Skin epidermis (tissue), 12 donors: ENCODE data around the gene RNF41.
"Not testable (repeated sequence)": the region's sequence is repeated elsewhere in the genome, so short reads cannot be mapped to it uniquely, and the experiment has no call there.

ENCODE experiments used
- H3K27ac ChIP-seq, 21 experiments: fragments of 200-600 bp; sonication (generic) in 11 of 21; one replicate each; pipeline ENCODE4 v1.5.0; 2020; ENCODE audit warnings: mild to moderate bottlenecking in 3 of 21, inconsistent platforms in 2 of 21, moderate library complexity in 2 of 21
- H3K4me3 ChIP-seq, 7 experiments: fragments of 200-600 bp; sonication (generic) in 2 of 7; one replicate each; pipeline ENCODE4 v1.5.0; 2020; ENCODE audit warnings: inconsistent platforms in 2 of 7, mild to moderate bottlenecking in 2 of 7, moderate library complexity in 1 of 7

RNF41 gene

GRCh38 chr12:56220611-56221231 lies 1.0 kb downstream of the RNF41 start:
- peak overlapping the region; percentile 37 to 98 (median 94) for H3K27ac ChIP-seq

GRCh38 chr12:56219840-56220239 lies 1.9 kb downstream of the RNF41 start:
- Histone ChIP-seq H3K4me3 (no peak overlapping the region), H3K27ac (peak overlapping the region in 4 of 21 experiments; percentile 10 to 94 (median 92))

More at GRCh38 chr12:56220611-56221231, 1.0 kb downstream of the RNF41 start:
- H3K4me3 ChIP-seq, result peak overlapping the region; percentile 61 to 91 (median 78)

DNA sequence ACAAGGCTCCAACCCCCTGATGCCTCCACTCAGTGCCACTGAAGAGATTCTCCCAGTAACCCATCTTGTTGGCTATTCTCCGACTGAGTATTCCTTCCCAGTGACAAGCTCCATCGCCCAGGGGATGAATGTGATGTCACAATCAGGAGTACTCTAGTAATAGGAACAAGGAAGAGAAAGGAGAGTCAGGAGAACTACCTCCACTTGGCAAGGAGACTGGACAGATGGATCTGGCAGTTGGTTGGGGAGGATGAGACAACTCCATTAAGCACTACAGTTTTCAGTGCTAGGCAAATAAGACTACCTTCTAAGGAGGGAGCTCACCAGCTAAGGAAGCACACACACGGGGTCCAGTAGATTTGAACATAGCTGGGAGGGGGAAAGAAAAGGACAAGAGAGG lies 5.3 kb downstream of the RNF41 start:
- no peak overlapping the region for H3K4me3 ChIP-seq
- no peak overlapping the region for H3K27ac ChIP-seq

- Histone ChIP-seq H3K4me3 (no peak overlapping the region), H3K27ac (no peak overlapping the region)
These were observed 7.8 kb downstream of the RNF41 start for GRCh38 chr12:56213878-56214277.

GRCh38 chr12:56212361-56212760 lies 9.4 kb downstream of the RNF41 start:
- no peak overlapping the region for H3K4me3 ChIP-seq
- no peak overlapping the region for H3K27ac ChIP-seq

DNA sequence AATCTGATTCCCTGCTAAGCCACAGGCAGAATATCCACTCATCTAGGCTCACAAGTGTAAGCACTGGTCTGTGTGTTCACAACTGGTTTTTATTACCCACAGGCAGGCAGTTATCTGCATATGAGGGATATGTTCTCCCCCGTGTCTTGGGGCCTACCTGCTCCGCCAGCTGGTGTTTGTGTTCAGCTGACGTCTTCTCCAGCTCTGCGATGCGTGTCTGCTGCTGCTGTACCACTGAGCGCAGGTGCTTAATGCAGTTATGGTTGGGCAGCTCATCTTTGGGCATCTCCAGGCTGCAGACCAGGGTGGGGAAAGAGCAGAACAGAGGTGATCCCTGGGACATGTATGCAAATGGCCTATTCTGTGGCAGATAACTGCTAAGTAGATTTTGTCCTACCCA lies 13.7 kb downstream of the RNF41 start:
- peak overlapping the region in 1 of 21 experiments; percentile 0 for H3K27ac ChIP-seq

GRCh38 chr12:56206452-56207166 lies 15.1 kb downstream of the RNF41 start:
- H3K27ac ChIP-seq, result peak overlapping the region in 1 of 21 experiments; percentile 0
- H3K4me3 ChIP-seq, result no peak overlapping the region

More for the DNA sequence above, 13.7 kb downstream of the RNF41 start:
- no peak overlapping the region for H3K4me3 ChIP-seq

- Histone ChIP-seq H3K4me3 (no peak overlapping the region), H3K27ac (peak overlapping the region in 1 of 21 experiments; percentile 21)
These were observed 16.3 kb downstream of the RNF41 start for GRCh38 chr12:56205445-56205844.

GRCh38 chr12:56204275-56204674 lies 17.4 kb downstream of the RNF41 start:
- H3K27ac ChIP-seq, result no peak overlapping the region
- no peak overlapping the region for H3K4me3 ChIP-seq

DNA sequence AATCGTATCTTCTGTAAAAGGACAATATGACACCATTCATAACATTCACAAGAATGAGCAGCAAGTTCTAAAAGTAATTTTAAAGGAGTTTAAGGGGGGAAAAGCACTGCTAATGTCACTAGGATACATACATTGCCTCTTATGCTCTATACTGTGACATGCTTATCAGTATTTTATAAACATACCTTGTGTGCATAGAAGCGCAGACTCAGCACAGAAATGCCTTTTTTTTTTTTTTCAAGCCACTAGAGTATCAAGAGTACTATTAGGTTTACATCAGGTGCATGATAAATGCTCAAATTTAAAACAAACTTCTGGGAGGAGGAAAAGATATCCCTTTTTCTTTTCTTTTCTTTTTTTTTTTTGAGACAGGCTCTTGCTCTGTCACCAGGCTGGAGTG lies 18.9 kb downstream of the RNF41 start:
- H3K27ac ChIP-seq, result no peak overlapping the region
- H3K4me3 ChIP-seq, result no peak overlapping the region

DNA sequence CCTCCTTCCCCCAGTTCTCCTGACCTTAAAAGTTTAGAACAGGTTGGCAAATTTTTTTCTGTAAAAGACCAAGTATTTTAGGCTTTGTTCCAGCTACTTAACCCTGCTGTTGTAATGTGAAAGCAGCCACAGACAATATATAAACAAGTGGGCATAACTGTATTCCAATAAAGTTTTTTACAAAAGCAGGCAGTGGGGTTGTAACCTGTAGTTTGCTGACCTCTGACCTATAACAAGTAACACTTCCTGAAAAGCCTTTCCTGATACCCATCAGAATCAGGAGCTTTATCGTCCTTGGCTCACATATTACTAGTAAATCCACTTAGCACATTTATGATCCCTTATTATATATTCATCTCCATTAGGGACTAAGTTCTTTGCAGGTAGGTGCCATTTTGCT lies 19.4 kb downstream of the RNF41 start:
- Histone ChIP-seq H3K27ac (no peak overlapping the region), H3K4me3 (no peak overlapping the region)

GRCh38 chr12:56198836-56199235 lies 22.9 kb downstream of the RNF41 start:
- H3K27ac ChIP-seq, result no peak overlapping the region
- no peak overlapping the region for H3K4me3 ChIP-seq

- no peak overlapping the region for H3K27ac ChIP-seq
These were observed 23.6 kb downstream of the RNF41 start for GRCh38 chr12:56197921-56198635.

DNA sequence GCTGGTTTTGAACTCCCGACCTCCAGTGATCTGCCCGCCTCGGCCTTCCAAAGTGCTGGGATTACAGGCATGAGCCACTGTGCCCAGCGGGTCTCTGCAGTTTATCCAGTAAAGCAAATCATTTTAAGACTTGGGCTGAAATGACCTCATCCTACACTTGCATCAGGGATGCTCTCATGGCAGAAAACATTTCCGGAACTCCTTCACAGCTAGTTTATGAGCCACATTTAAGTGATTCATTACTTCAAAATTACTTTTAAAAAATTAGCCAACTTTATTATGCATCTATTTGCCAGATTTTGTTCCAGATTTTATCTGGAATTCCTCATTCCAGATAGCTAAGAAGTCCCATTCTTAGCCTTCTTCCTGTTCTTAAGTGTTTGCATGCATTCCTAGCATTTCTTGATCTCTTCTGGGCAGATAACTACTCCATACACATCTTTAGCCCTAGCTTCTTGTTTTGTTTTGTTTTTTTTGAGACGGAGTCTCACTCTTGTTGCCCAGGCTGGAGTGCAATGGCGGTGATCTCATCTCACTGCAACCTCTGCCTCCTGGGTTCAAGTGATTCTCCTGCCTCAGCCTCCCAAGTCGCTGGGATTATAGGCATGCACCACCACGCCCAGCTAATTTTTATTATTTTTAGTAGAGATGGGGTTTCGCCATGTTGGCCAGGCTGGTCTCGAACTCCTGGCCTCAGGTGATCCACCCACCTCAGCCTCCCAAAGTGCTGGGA lies 24.7 kb downstream of the RNF41 start:
- H3K27ac ChIP-seq, H3K4me3 ChIP-seq: not testable (repeated sequence)

More at GRCh38 chr12:56197921-56198635, 23.6 kb downstream of the RNF41 start:
- H3K4me3 ChIP-seq, result no peak overlapping the region

GRCh38 chr12:56193025-56193578 lies 28.6 kb downstream of the RNF41 start:
- no peak overlapping the region for H3K27ac ChIP-seq
- H3K4me3 ChIP-seq, result no peak overlapping the region

- no peak overlapping the region for H3K27ac ChIP-seq
- no peak overlapping the region for H3K4me3 ChIP-seq
These were observed 29.1 kb downstream of the RNF41 start for GRCh38 chr12:56192582-56192981.

- Histone ChIP-seq H3K4me3 (peak overlapping the region; percentile 47 to 95 (median 85)), H3K27ac (peak overlapping the region in 20 of 21 experiments; percentile 66 to 98 (median 91))
These were observed 31.0 kb downstream of the RNF41 start for GRCh38 chr12:56190695-56191155.

DNA sequence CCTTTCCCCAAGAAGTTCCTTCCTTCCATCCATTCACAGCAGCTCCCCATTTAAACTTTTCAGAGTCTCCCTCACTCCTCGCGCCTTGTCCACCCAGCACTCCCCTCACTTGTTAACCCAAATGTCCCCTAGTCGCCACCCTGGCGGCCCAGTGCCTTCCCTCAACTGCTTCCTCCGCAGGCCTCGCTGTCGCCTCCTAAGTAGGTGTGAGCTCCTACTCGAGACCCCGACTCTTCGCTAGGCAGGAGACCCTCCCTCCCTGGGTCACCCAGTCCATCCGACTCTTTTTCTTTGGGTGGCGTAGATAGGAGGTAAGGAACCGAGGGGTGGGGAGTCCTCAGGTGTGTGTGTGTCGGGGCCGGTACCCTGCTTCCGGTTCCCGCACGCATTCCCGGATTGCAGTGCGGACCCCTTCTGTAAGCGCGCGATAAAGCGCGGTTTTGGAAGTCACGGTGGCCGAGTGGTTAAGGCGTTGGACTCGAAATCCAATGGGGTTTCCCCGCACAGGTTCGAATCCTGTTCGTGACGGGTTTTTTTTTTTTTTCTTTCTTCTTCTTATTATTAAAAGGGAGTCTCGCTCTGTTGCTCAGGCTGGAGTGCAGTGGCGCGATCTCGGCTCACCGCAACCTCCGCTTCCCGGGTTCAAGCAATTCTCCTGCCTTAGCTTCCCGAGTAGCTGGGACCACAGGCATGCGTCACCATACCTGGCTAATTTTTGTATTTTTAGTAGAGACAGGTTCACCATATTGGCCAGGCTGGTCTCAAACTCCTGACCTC lies 31.6 kb downstream of the RNF41 start:
- peak overlapping the region; percentile 47 to 95 (median 85) for H3K4me3 ChIP-seq
- peak overlapping the region; percentile 37 to 98 (median 91) for H3K27ac ChIP-seq
